GM23338 (cell line): Measurements from ENCODE around the gene RASGRP3. TPM values are rescaled to one million over a fixed set of nuclear protein-coding genes. Genes with fewer than 3 reads are reported as not detected.

ENCODE experiments used
- ATAC-seq: fragments of 200-7000 bp; cut with Tn5 transposase; 3 replicates; pipeline ENCODE4 v1.9.1; 2020
- DNase-seq: peaks from one replicate; pipeline ENCODE4 v3.0.0-alpha.2; 2015; ENCODE audit warnings: low spot score
- H2AFZ ChIP-seq: fragments of 200-600 bp; sonication (generic); 2 replicates; pipeline ENCODE4 v1.8.0; 2016; ENCODE audit warnings: antibody characterized with exemption, mild to moderate bottlenecking, moderate library complexity
- H3F3A ChIP-seq: fragments of 200-600 bp; sonication (generic); replicated peaks from 2 replicates; pipeline ENCODE4 v1.8.0; 2017; ENCODE audit warnings: antibody characterized with exemption, mixed run types, low read depth
- H3K27ac ChIP-seq: fragments of 200-600 bp; sonication (generic); 2 replicates; pipeline ENCODE4 v1.6.1; 2016; ENCODE audit warnings: low read depth
- H3K27me3 ChIP-seq: fragments of 200-600 bp; sonication (generic); 2 replicates; pipeline ENCODE4 v1.8.0; 2016; ENCODE audit warnings: mild to moderate bottlenecking, mixed run types, moderate library complexity; ENCODE audit not compliant: insufficient read depth
- H3K36me3 ChIP-seq: fragments of 200-600 bp; sonication (generic); 2 replicates; pipeline ENCODE4 v1.8.0; 2016; ENCODE audit warnings: mild to moderate bottlenecking; ENCODE audit not compliant: insufficient read depth
- H3K4me1 ChIP-seq: fragments of 200-600 bp; sonication (generic); 2 replicates; pipeline ENCODE4 v1.8.0; 2016; ENCODE audit warnings: mild to moderate bottlenecking, moderate library complexity; ENCODE audit not compliant: insufficient read depth
- H3K4me2 ChIP-seq: fragments of 200-600 bp; sonication (generic); 2 replicates; pipeline ENCODE4 v1.7.1; 2017; ENCODE audit warnings: mixed run types
- H3K4me3 ChIP-seq: fragments of 200-600 bp; sonication (generic); 2 replicates; pipeline ENCODE4 v1.6.1; 2016; ENCODE audit warnings: mixed run types
- H3K79me2 ChIP-seq: fragments of 200-600 bp; sonication (generic); replicated peaks from 2 replicates; pipeline ENCODE4 v1.8.0; 2017; ENCODE audit warnings: mild to moderate bottlenecking; ENCODE audit not compliant: insufficient read depth
- H3K9me2 ChIP-seq: fragments of 200-600 bp; sonication (generic); 2 replicates; pipeline ENCODE4 v1.8.0; 2017; ENCODE audit not compliant: insufficient read depth
- H4K20me1 ChIP-seq: fragments of 200-600 bp; sonication (generic); replicated peaks from 2 replicates; pipeline ENCODE4 v1.8.0; 2017; ENCODE audit warnings: mild to moderate bottlenecking; ENCODE audit not compliant: insufficient read depth
- H3K27ac Mint-ChIP-seq: 2 replicates; pipeline ENCODE4 v1.8.0; 2020; ENCODE audit warnings: inconsistent platforms, mild to moderate bottlenecking, moderate library complexity, mixed read lengths
- H3K27me3 Mint-ChIP-seq: 3 replicates; pipeline ENCODE4 v1.8.0; 2022; ENCODE audit warnings: low read depth, mild to moderate bottlenecking, moderate library complexity, mixed read lengths, inconsistent platforms; ENCODE audit not compliant: insufficient read depth, poor library complexity
- H3K36me3 Mint-ChIP-seq: 3 replicates; pipeline ENCODE4 v1.8.0; 2021; ENCODE audit warnings: low read depth, mild to moderate bottlenecking, inconsistent platforms, moderate library complexity, mixed read lengths
- H3K4me1 Mint-ChIP-seq: 3 replicates; pipeline ENCODE4 v1.8.0; 2020; ENCODE audit warnings: mild to moderate bottlenecking, inconsistent platforms, mixed read lengths
- H3K4me3 Mint-ChIP-seq: 3 replicates; pipeline ENCODE4 v1.8.0; 2021; ENCODE audit warnings: moderate library complexity, mild to moderate bottlenecking, inconsistent platforms, mixed read lengths
- H3K9me3 Mint-ChIP-seq: 3 replicates; pipeline ENCODE4 v1.8.0; 2020; ENCODE audit warnings: moderate library complexity, mild to moderate bottlenecking, inconsistent platforms, mixed read lengths
- CREB1 ChIP-seq: fragments of 250-450 bp; sonication (Bioruptor Pico); IDR thresholded peaks from 2 replicates; pipeline ENCODE4 v1.5.0; 2020; ENCODE audit warnings: low read depth, mild to moderate bottlenecking, moderate library complexity
- EZH2 ChIP-seq: fragments of 200-600 bp; sonication (generic); IDR thresholded peaks from one replicate; pipeline ENCODE4 v1.8.0; 2017; ENCODE audit warnings: antibody characterized with exemption, mild to moderate bottlenecking, low read depth; ENCODE audit not compliant: unreplicated experiment
- EZH2phosphoT487 ChIP-seq: fragments of 200-600 bp; sonication (generic); IDR thresholded peaks from one replicate; pipeline ENCODE4 v1.8.1; 2018; ENCODE audit warnings: antibody characterized with exemption; ENCODE audit not compliant: unreplicated experiment
- NANOG ChIP-seq: IDR thresholded peaks from 2 replicates; pipeline ENCODE4 v1.6.1; 2016; ENCODE audit warnings: antibody characterized with exemption, borderline replicate concordance
- POLR2AphosphoS5 ChIP-seq: IDR thresholded peaks from 2 replicates; pipeline ENCODE4 v1.6.1; 2016; ENCODE audit warnings: antibody characterized with exemption, low read depth
- STAT1 ChIP-seq: IDR thresholded peaks from one replicate; pipeline ENCODE4 v1.6.1; 2016; ENCODE audit warnings: antibody characterized with exemption; ENCODE audit not compliant: unreplicated experiment
- polyA plus RNA-seq: library from polyadenylated mRNA; unstranded; fragments of >200 nt; fragmentation: Nextera tagmentation; extraction: Ambion mirVana; gene quantifications from 2 replicates; pipeline ENCODE4 v1.2.1, GENCODE V29; 2016
- total RNA-seq: library from RNA; depleted of rRNA; stranded (reverse); fragments of >200 nt; shearing (Covaris generic); gene quantifications from 2 replicates; pipeline ENCODE4 v1.2.3, GENCODE V29; 2014
- TF ChIP-seq, protein P1 (sequence below): IDR thresholded peaks from 2 replicates; pipeline ENCODE4 v1.6.1; 2016; ENCODE audit warnings: antibody characterized with exemption
- TF ChIP-seq, protein P2 (sequence below), 2 experiments: fragments of 200-600 bp in 1 of 2; sonication (generic) in 1 of 2; conservative IDR thresholded peaks; 2 replicates each; pipeline versions ENCODE4 v1.5.1 to v1.6.1; 2016 to 2017; ENCODE audit warnings: antibody characterized with exemption in 2 of 2, low read depth in 2 of 2, mild to moderate bottlenecking in 2 of 2, moderate library complexity in 1 of 2
- TF ChIP-seq, protein P3 (sequence below): IDR thresholded peaks from one replicate; pipeline ENCODE4 v1.6.1; 2018; ENCODE audit warnings: antibody characterized with exemption; ENCODE audit not compliant: unreplicated experiment

The RASGRP3 gene
- total and polyA plus RNA-seq, 2 experiments from 2014 or later = 0.19 to 0.69 TPM

DNA sequence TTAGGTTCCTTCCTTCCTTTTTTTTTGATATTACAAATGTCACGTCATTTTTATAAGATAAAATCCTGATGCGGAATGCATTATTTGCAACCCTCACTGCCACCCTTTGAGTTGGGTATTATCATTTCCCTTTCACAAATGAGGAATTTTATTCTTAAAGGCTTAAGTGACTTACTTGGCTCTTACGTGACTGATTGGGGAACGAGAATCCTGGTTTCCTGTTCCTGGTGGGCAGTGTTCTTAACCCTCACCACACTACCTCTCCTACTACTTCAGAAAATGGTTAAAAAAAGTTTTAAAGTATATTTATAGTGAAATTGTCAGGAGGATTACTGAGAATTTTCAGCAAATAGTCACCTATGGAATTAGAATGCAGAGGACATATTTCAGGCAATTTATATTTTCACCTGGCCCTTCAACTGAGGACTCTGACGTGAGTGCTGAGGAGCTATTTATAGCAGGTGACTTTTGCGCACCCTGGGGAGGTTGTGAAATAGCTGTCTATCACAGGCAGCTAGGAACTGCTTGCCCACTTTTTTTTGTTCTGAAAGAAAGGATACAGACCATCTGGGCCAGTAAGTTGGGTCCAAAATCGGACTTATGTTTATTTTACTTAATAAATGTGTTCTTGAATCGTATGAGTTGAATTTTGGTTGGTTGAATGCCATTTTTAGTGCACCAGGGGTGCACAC, 18.7 kb upstream of the RASGRP3 start:
- Mint-ChIP-seq H3K4me1 (peaks cover 6% of the 10 kb centered on the region; the same call in 2 of the 3 replicates), H3K36me3 (no peaks in the 10 kb centered on the region), H3K9me3 (peaks cover 2% of the 10 kb centered on the region; the same call in 1 of the 3 replicates), H3K27me3 (peaks cover 2% of the 10 kb centered on the region), H3K27ac (no peak overlapping the region), H3K4me3 (no peak overlapping the region)
- Histone ChIP-seq H3K36me3 (no peaks in the 10 kb centered on the region), H2AFZ (no peak overlapping the region), H3K4me1 (no peaks in the 10 kb centered on the region), H3K9me2 (peaks cover 4% of the 10 kb centered on the region; the same call in 1 of the 2 replicates), H4K20me1 (no peaks in the 10 kb centered on the region), H3K27ac (no peak overlapping the region), H3F3A (no peaks in the 10 kb centered on the region), H3K79me2 (no peaks in the 10 kb centered on the region), H3K4me2 (no peak overlapping the region), H3K27me3 (no peaks in the 10 kb centered on the region), H3K4me3 (no peak overlapping the region)
- TF ChIP-seq STAT1 (no peak), EZH2 (no peak), CREB1 (CRISPR knock-in tag) (no peak), EZH2phosphoT487 (no peak), NANOG (no peak), POLR2AphosphoS5 (no peak)
- TF ChIP-seq, protein P1, sequence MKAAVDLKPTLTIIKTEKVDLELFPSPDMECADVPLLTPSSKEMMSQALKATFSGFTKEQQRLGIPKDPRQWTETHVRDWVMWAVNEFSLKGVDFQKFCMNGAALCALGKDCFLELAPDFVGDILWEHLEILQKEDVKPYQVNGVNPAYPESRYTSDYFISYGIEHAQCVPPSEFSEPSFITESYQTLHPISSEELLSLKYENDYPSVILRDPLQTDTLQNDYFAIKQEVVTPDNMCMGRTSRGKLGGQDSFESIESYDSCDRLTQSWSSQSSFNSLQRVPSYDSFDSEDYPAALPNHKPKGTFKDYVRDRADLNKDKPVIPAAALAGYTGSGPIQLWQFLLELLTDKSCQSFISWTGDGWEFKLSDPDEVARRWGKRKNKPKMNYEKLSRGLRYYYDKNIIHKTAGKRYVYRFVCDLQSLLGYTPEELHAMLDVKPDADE = no peak
- TF ChIP-seq, protein P2, sequence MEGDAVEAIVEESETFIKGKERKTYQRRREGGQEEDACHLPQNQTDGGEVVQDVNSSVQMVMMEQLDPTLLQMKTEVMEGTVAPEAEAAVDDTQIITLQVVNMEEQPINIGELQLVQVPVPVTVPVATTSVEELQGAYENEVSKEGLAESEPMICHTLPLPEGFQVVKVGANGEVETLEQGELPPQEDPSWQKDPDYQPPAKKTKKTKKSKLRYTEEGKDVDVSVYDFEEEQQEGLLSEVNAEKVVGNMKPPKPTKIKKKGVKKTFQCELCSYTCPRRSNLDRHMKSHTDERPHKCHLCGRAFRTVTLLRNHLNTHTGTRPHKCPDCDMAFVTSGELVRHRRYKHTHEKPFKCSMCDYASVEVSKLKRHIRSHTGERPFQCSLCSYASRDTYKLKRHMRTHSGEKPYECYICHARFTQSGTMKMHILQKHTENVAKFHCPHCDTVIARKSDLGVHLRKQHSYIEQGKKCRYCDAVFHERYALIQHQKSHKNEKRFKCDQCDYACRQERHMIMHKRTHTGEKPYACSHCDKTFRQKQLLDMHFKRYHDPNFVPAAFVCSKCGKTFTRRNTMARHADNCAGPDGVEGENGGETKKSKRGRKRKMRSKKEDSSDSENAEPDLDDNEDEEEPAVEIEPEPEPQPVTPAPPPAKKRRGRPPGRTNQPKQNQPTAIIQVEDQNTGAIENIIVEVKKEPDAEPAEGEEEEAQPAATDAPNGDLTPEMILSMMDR (conservative IDR thresholded peaks at IDR 0.05; ENCODE audit: low read depth in 2 of 2) = no peak
- TF ChIP-seq, protein P3, sequence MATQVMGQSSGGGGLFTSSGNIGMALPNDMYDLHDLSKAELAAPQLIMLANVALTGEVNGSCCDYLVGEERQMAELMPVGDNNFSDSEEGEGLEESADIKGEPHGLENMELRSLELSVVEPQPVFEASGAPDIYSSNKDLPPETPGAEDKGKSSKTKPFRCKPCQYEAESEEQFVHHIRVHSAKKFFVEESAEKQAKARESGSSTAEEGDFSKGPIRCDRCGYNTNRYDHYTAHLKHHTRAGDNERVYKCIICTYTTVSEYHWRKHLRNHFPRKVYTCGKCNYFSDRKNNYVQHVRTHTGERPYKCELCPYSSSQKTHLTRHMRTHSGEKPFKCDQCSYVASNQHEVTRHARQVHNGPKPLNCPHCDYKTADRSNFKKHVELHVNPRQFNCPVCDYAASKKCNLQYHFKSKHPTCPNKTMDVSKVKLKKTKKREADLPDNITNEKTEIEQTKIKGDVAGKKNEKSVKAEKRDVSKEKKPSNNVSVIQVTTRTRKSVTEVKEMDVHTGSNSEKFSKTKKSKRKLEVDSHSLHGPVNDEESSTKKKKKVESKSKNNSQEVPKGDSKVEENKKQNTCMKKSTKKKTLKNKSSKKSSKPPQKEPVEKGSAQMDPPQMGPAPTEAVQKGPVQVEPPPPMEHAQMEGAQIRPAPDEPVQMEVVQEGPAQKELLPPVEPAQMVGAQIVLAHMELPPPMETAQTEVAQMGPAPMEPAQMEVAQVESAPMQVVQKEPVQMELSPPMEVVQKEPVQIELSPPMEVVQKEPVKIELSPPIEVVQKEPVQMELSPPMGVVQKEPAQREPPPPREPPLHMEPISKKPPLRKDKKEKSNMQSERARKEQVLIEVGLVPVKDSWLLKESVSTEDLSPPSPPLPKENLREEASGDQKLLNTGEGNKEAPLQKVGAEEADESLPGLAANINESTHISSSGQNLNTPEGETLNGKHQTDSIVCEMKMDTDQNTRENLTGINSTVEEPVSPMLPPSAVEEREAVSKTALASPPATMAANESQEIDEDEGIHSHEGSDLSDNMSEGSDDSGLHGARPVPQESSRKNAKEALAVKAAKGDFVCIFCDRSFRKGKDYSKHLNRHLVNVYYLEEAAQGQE = no peak
- no peak for DNase-seq
- ATAC-seq = no peak
